Hematopoietic multipotent progenitor cell (in vitro differentiated cells): ENCODE data around the gene LOXL1. TPM values are rescaled to one million over a fixed set of nuclear protein-coding genes. Genes with fewer than 3 reads are reported as not detected.

ENCODE experiments used
- DNase-seq, 3 donors: peaks; one replicate each; pipeline ENCODE4 v3.0.0-alpha.2; 2011 to 2015; ENCODE audit warnings: low read depth in 2 of 3, low spot score in 2 of 3
- total RNA-seq: library from RNA; depleted of rRNA; stranded (reverse); fragments of >200 nt; gene quantifications from one replicate; pipeline ENCODE4 v1.2.3, GENCODE V29; 2012

The LOXL1 gene
- total RNA-seq, 1 donor, result 12.9 TPM

DNA sequence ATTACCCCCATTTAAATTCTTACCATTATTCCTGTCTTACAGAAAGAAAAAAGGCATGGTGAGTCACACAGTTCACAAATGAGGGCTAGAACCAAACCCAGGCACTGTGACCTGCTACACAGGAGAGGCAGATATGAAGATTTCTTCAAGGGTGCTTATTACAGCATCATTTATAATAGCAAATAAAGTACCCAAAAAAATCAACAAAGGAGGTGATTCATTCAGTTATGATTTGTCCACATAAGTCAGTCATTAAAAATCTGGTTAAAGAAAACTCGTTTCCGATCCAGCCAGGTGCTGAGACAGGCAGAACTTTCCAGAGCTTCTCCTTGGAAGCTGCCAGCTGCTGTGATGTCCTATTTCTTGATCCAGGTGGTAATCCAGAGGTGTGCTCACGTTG lies 7.5 kb upstream of the LOXL1 start:
- no peak for DNase-seq

DNA sequence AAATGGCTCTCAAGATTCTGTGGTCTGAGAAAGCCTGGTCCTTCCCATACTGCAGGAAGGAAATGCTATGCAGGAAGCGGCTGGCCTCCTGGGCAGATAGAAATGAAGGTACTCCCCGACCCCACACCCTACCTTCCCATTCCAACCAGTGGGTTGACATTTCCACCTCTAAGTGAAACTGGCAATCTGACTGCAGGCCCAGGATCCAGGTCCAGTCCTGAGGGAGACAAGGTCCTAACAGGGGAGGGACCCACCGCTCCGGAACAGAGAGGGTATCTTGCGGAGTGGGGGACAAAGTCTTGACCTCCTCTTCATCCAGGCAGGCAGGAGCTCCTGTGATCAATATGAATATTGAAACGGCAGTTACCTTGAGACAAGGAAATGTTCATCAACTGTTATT lies 6.6 kb upstream of the LOXL1 start:
- DNase-seq, result no peak

DNA sequence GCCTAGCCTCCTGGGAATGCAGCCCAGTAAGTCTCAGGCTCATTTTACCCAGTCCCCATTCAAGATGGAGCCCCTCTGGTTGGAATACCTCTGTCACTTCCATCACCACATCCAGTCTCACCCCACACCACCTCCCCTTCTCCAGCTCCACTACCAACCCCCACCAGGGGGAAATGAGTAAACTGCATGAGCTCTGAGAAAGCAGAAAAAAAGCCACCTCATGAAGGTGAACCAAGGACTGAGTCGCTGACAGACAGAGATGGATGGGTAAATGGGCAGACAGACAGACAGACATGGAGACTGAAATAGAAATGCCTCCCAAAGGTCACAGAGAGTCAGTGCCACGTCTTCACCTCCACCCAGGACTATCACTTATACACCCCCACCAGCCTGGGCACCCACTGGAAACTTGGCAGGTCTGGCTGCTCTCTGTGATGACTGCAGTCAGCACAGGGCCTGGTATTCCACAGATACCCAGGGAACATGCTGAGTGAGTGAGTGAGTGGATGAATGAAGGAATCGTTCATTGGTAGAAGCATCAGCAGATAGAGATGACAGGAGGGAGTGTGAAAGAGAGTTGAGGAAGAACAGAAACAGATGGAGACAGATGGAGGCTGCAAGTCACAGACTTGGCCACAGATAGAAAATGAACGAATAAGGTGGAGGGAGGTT lies 4.9 kb upstream of the LOXL1 start:
- DNase-seq, result no peak

DNA sequence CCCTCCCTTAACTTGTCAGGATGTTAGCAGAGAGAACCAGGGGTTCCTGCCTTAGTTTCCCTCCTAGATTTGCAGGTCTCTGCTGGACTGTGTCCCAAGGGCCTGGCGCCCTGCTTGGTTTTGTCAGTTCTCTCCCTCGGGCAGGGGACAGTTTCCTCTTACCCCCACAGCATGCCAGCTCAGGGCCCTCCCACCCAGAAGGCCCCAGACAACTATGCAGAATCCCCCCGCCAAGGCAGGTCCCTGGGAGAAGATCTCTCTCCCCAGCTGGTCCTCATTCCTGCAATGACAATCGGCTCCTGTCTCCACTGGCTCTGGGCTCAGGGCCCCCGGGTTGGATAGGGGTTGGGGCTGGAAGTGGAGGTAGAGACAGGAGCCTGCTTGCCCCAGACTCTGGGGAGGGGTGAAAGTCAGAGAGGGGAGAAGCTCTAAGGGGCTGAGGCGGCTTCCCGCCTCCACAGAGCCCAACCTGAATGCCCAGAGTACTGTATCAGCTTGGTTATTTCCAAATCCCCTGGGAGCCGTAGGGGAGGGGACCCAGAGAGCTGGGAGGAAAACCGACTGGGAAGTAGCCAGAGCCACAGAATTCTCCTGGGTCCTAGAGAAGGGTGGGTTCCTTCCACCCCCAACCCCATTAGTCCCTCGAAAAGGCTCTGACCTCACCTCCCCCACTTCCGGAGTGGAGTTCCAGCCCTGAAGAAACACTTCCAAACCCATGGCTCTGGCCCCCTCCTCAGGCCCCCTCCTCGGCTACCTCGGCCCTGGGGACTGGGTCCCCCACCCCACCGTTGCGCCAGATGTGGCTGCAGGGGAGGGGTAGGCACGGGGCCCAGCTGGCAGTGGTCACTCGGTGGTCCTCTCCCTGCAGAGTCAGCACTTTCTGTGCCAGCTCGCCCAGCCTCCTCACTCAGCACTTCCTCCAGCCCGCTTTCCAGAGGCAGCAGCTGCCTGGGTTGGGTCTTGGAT lies 3.8 kb upstream of the LOXL1 start:
- no peak for DNase-seq

DNA sequence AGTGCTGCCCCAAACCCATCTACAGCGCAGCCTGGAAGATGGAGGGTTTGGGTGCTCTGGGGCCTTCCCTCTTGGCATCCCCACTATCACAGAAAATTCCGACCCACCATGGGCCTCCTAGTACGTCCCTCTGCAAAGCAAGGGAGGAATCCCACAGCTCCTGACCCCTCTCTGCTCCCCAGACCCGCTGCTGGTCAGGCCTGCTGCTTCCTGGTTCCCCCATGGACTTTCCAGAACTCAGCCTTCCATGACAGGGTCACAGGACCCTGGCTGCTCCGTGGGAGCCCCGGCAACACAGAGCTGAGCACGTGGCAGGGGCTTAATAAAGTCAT lies 3.1 kb upstream of the LOXL1 start:
- no peak for DNase-seq

DNA sequence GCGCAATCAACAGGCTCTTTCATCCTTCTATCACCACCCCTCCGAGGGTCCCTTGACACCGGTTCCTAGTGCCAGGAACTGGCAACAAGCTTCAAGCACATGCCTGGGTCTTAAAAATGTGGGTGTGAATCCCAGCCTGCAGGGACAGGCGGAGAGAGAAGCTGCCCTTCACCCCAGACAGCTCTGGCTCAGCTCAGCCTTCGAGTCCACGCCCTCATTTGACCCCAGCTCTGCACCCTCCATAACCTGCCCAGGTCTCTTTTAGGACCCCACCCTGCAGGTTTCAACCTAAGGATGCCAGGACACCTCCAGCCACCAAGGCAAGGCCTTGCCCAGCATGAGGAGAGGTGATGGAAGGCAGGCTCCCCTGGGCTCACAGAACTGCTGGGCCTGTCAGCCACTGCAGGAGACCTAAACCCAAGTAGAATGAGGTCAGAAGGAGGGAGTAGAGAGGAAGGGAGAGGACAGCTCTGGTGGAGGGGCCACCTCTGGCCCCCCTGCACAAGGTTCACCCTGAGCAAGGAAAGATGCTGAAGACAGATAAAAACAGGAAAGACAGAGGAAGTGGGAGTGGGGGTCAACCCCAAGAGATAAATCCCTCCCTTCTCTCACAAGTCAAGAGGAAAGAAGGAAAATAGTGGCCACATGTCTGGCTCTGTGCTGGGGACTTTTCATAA lies 2.6 kb upstream of the LOXL1 start:
- DNase-seq, result no peak

DNA sequence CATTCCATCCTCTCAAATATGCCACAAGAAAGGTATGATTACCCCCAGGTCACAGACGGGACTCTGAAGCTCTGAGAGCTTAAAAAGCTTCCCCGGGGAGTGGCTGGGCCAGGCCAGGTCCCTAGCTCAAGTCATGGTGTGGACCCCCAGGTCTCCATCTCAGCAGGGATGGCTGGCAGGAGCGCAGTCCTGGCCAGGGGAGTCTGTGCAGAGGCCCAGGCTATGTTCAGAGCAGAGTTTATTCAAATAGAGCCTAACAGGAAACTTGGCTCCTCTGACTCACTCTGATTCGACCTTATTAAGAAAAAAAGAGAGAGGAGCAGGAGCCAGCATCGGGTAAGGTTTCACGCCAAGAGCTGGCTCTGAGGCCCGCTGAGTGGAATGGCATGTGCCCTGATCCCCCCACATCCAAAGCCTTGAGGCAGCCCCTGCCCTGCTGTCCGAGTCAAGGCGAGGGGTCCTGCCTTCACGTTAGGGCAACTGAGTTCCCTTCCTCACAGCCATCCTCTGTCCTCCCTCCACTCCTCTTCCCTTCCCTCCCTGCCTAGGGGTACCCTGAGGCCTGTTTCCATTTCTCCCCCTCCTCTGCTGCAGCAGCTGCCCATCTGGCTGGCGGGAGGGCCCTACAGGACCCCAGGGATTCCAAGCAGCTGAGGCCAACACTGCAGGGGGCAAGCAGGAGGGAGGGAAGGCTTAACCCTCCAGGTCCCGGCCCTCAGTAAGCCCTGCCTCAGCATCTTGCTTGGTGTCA lies 1.9 kb upstream of the LOXL1 start:
- DNase-seq, result peak in 2 of 3 donors; percentile 59 to 64

DNA sequence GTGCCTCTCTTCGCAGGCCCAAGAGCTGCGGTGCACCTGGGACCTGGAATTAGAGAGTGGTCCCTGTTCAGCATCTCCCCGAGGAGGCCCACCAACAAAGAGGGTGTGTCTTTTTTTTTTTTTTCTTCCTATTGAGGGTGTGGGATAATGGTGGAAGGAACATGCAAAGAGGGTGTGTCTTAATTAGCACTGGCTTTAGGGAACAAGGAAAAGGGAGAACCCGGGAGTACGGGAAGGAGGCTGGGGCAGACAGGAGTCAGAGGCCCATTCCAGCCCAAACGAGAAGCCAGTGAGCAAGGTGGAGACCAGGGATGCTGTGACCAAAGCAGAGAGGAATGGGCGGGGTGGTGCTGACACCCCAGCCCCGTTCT lies 429 bp upstream of the LOXL1 start:
- DNase-seq, result no peak

DNA sequence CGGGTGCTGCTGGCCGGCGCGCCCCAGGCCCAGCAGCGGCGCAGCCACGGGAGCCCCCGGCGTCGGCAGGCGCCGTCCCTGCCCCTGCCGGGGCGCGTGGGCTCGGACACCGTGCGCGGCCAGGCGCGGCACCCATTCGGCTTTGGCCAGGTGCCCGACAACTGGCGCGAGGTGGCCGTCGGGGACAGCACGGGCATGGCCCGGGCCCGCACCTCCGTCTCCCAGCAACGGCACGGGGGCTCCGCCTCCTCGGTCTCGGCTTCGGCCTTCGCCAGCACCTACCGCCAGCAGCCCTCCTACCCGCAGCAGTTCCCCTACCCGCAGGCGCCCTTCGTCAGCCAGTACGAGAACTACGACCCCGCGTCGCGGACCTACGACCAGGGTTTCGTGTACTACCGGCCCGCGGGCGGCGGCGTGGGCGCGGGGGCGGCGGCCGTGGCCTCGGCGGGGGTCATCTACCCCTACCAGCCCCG lies 777 bp downstream of the LOXL1 start:
- peak in 1 of 3 donors; percentile 55 for DNase-seq

DNA sequence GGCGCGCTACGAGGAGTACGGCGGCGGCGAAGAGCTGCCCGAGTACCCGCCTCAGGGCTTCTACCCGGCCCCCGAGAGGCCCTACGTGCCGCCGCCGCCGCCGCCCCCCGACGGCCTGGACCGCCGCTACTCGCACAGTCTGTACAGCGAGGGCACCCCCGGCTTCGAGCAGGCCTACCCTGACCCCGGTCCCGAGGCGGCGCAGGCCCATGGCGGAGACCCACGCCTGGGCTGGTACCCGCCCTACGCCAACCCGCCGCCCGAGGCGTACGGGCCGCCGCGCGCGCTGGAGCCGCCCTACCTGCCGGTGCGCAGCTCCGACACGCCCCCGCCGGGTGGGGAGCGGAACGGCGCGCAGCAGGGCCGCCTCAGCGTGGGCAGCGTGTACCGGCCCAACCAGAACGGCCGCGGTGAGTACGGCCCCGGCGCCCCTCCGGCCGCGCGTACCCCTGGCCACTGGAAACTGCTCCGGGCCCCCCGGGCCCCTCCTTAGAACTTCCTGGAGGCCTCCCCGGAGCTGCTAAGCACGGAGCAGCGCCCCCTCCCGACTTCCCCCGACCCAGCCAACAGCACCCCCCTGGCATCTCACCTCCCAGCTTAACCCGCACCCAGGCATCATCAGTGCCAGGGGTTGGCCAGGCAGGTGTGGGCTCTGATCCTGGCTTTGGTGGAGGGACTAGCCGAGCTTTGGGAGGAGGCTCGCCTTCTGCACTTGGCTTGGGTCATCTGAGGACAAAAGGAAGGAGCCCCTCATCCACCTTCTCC lies 1.4 kb downstream of the LOXL1 start:
- DNase-seq, result peak; percentile 66 to 77 (median 75)

DNA sequence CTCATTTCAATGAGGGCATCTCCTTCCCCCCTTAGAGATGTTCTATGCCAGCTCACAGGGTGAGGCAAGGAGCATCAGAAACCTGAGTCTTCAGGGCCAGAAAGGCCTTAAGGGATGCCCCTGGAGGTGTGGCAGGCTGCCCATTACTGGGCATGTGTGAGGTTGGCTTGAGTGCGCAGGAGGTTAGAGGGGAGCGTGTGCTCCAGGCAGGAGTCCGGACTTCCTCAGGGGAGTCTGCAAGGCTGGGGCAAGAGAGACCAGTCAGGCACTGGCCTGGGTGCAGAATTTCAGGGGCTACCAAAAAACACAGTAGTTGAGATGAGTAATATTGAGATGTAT lies 1.9 kb downstream of the LOXL1 start:
- no peak for DNase-seq

DNA sequence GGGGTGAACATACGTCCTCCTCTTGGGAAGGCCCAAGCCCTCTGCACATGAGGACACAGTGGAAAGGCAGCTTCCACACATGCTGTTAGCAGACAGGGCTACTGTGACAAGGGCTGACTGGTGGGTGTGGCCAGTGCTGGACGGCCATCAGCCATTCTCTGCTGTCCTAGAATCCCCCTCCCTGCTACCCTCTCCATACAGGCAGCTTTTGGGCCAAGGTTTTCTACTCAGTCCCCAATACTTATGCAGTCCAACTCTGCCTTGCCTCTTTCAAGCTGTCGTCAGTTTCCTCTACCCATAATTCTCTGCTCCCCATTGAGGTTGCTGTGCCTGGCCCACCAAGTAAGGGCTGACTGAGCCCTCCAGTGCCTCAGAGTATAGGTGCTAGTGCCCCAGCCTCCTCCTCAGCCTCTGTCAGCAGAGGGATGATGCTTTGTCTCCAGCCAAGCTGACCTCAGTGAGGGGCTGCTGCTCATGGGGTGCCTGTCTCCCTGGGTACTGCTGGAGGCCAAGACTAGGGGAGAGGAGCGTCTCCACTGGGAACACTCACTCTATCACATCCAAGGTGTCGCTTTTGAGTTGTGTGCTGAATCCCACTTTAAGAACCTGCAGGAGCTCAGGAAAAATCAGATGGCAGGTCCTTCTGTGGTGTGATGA lies 2.8 kb downstream of the LOXL1 start:
- no peak for DNase-seq

DNA sequence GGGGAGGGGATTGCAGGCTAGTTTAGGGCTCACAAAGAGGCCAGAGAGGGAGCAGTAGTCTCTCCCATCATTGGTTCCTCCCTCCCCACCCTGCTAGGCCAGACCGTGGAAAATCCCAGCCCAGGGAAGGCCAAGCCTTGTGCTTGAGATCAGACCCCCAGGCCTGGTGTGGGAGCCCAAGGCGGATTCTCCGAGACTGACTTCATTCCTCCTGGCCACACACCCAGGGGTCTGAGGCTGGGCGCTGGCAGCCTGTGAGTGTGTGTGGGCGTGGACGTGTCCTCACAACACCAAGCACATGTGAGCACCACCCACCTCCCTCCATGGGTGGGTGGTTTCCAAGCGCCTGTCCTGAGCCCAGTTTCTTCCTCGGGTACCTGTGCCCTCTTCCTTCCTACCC lies 4.1 kb downstream of the LOXL1 start:
- DNase-seq, result no peak

DNA sequence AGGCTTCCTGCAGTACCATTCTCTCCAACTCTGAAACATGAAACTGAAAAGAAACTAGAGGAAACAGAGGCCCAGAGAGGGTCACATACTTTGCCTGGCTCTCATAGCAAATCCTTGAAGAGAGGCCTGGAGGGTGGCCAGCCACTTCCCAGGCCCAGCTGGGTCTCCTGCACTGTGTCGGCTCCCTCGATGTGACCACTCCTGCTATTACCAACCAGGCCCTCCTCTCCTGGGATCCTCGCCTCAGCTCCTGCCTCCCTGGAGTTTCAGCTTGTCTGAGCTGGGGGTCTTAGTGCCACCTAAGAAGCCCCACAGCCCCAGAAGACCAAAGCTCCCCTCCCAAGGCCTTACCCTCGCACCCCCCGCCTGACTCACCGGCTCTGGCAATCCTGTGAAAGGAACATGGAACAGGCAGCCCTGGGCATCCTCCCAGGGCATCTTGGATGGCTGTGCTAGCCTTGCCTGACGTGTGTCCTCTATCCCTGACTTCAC lies 4.6 kb downstream of the LOXL1 start:
- no peak for DNase-seq

DNA sequence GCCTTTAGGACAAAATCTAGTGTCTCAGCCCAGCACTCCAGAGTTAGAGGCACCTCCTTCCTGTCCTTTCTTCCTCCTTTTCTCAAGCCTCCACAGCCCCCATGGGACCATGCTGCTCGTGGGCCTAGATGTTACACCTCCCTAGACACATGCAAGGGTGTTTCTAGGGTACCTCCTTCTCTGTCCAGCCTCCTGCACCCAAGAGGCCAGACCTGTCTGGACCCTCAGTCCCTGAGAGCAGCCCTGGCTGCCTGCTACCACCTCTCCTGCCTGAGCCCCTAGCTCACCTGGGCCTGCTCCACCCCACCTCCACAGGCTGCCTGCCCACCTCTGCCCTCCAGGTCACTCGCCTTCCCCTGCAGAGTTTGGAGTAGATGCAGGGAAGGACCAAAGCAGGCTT lies 5.2 kb downstream of the LOXL1 start:
- DNase-seq, result no peak

DNA sequence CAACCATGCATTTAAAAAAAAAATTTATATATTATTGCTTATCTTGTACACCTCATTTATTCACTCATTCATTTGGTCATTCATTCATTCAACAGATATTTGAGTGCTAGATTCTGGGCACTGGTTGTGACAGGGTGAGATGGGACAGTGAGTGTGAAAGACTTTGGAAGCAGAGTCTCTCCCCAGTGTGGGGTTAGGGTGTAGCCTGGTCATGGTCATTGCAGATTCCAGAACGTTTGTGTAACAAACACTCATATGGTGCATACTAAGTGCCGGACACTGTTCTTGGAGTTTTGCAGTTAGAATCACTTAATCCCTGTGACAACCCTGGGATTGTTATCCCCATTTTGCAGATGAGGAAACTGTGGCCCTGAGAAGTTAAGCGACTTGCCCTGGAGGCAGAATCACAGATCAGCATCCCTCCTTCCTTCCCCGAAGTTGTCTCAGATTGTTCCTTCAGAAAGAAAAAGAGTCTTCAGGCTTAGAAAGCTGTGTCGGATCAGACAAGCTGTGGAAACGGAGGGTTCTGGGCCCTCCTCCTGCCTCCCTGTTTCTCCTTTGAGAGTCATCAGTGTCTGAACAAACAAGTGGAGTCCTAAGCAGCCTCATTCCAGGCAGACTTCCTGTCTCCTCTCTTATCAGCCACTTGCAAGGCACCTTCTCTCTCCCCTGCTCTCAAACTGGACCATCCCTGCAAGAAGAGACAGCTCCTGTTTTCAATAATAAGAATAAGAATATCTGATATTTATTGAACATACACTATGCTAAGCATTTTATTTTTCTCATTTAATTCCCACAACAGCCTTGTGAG lies 6.3 kb downstream of the LOXL1 start:
- no peak for DNase-seq

DNA sequence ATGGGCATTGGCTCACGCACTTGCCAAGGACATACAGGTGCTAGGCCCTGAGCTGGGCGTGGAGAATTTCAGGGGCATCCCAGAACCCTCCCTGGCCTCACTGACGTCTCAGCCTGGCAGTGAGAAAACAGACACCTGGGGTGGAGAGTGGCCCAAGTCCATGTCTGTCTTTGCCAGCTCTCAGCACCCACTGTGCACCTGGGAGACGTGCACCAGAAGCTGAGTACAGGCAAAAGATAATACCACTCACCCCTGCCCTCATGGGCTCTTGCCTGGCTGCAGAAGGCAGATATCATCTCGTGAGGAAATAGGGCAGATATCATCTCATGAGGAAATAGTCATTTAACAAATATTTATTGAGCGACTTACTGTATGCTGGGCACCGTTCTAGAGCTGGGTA lies 8.0 kb downstream of the LOXL1 start:
- no peak for DNase-seq

DNA sequence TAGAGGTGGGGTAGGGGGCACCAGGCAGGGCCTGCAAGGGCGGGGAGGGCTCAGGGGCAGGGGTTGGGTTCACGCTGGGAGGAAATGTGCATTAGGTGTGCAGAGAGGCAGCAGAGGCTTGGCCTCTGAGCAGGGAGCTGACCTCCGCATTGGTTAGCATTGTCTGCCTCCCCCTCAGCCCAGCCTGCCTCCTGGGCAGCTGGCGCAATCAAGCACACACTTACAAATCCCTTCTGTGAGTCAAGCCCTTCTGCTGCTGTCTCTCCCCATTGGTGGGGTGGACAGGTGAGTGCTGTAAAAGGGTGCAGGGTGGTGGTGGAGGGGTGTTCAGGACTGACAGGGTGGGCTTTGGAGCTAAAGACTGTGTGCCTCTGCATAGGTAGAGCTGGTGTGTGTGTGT lies 9.3 kb downstream of the LOXL1 start:
- no peak for DNase-seq

DNA sequence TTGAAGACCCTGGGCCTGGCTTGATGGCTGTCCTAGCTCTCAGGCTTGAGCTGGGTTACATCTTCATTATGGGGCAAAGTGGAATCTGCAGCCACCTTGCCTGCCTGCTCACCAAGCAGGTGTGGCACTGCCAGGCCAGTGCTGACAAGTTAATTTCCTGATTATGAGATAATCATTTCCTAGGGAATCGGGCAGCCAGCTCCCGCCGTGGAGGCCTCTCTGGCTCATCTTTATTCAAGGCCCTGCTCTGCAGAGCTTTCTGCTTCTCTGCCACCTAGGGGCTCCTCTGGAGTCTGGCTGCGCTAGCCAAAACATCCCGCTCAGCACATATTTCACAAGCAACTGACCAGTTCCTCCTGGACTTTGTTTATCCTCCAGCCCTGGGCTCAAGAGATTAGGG lies 9.9 kb downstream of the LOXL1 start:
- no peak for DNase-seq
